LNCaP clone FGC (cell line): ENCODE measurements around the gene OR1L1.

Experiments
- DNase-seq: peaks from one replicate; pipeline ENCODE4 v3.0.0-alpha.2; 2011; ENCODE audit warnings: low read depth
- H3K4me3 ChIP-seq: 2 replicates; pipeline ENCODE4 v1.5.1; 2011; ENCODE audit warnings: mild to moderate bottlenecking, low read depth, low read length, control low read depth
- TF ChIP-seq, protein P1 (sequence below): IDR thresholded peaks from 2 replicates; pipeline ENCODE4 v1.5.1; 2012; ENCODE audit warnings: mild to moderate bottlenecking; ENCODE audit not compliant: control insufficient read depth, insufficient read depth; ENCODE audit errors: extremely low read depth

The OR1L1 gene

DNA sequence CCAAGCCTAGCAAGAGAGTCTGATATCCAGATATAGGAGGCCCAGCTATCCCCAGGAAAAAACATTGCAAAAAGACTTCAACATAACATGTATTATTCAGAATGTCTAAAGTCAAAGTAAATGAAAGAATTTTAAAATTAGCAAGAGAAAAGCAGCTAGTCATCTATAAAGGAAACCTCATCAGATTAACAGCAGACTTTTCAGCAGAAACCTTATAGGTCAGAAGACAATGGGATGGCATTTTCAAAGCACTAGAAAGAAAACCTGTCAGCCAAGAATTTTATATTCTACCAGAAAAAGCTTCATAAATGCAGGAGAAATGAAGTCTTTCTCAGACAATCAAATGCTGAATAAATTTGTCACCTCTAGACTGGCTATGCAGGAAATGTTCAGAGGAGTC is 23.3 kb downstream of the OR1L1 start:
- TF ChIP-seq, protein P1, sequence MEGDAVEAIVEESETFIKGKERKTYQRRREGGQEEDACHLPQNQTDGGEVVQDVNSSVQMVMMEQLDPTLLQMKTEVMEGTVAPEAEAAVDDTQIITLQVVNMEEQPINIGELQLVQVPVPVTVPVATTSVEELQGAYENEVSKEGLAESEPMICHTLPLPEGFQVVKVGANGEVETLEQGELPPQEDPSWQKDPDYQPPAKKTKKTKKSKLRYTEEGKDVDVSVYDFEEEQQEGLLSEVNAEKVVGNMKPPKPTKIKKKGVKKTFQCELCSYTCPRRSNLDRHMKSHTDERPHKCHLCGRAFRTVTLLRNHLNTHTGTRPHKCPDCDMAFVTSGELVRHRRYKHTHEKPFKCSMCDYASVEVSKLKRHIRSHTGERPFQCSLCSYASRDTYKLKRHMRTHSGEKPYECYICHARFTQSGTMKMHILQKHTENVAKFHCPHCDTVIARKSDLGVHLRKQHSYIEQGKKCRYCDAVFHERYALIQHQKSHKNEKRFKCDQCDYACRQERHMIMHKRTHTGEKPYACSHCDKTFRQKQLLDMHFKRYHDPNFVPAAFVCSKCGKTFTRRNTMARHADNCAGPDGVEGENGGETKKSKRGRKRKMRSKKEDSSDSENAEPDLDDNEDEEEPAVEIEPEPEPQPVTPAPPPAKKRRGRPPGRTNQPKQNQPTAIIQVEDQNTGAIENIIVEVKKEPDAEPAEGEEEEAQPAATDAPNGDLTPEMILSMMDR = no peak

DNA sequence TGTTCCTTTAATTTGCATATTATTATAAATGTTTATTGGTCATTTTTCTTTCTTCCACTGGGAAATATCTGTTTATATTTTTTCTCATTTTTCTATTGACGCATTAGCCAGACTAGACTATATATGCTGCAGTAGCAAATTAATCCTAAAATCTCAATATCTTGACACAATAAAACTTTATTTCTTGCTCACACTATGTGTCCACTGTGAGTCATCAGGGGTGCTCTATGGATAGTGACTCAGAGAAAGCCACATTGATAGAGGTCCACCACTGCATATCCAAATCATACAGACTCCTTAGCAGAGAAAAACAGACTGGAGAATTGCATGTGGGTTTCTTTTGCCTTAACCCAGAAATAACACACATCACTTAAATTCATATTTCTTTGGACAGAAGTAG is 34.2 kb downstream of the OR1L1 start:
- no peak for DNase-seq
- H3K4me3 ChIP-seq = no peak overlapping the region
- TF ChIP-seq, protein P1 = no peak

More for the DNA sequence above, 23.3 kb downstream of the OR1L1 start:
- no peak overlapping the region for H3K4me3 ChIP-seq
- no peak for DNase-seq
